PC-9 (cell line): ENCODE results near the gene ZNF526. TPM values are rescaled to one million over a fixed set of nuclear protein-coding genes. Genes with fewer than 3 reads are reported as not detected.

Experiments used
- BruUV-seq: library from RNA; stranded (reverse); fragments of 400-500 nt; replicated peaks from 2 replicates; lab custom pipeline; 2021; lab: Mats Ljungman, UMichigan
- CTCF ChIA-PET: fragments of 300-600 bp; sonication (Branson Sonifier 250); formaldehyde crosslinking; loops from one replicate; lab custom pipeline; 2022; ENCODE audit warnings: antibody characterized with exemption; lab: Charles Lee
- POLR2A ChIA-PET: fragments of 300-600 bp; sonication (Branson Sonifier 250); formaldehyde crosslinking; loops from one replicate; lab custom pipeline; 2022; ENCODE audit warnings: antibody characterized with exemption; ENCODE audit not compliant: unreplicated experiment; lab: Charles Lee
- DNase-seq, 2 experiments: peaks; one replicate each; pipeline versions ENCODE4 v3.0.0 to v3.0.0-alpha.2; 2015 to 2022; ENCODE audit warnings: mixed read lengths in 1 of 2
- H2AFZ ChIP-seq: fragments of 200-600 bp; sonication (generic); 2 replicates; pipeline ENCODE4 v1.8.1; 2017; ENCODE audit warnings: antibody characterized with exemption
- H3F3A ChIP-seq: fragments of 200-600 bp; sonication (generic); 2 replicates; pipeline ENCODE4 v1.8.1; 2017; ENCODE audit warnings: antibody characterized with exemption, mild to moderate bottlenecking, low read depth; ENCODE audit not compliant: insufficient read depth
- H3K27ac ChIP-seq: fragments of 200-600 bp; sonication (generic); 2 replicates; pipeline ENCODE4 v1.6.1; 2016; ENCODE audit warnings: mixed run types
- H3K27me3 ChIP-seq: fragments of 200-600 bp; sonication (generic); 2 replicates; pipeline ENCODE4 v1.6.1; 2016; ENCODE audit warnings: low read depth, mixed run types; ENCODE audit not compliant: insufficient read depth
- H3K36me3 ChIP-seq: fragments of 200-600 bp; sonication (generic); 2 replicates; pipeline ENCODE4 v1.6.1; 2016; ENCODE audit warnings: low read depth, mixed run types
- H3K4me1 ChIP-seq: fragments of 200-600 bp; sonication (generic); replicated peaks from 2 replicates; pipeline ENCODE4 v1.6.1; 2016; ENCODE audit warnings: mixed run types; ENCODE audit not compliant: insufficient read depth
- H3K4me2 ChIP-seq: fragments of 200-600 bp; sonication (generic); 2 replicates; pipeline ENCODE4 v1.6.1; 2017; ENCODE audit warnings: mixed run types
- H3K4me3 ChIP-seq: fragments of 200-600 bp; sonication (generic); 2 replicates; pipeline ENCODE4 v1.6.1; 2016; ENCODE audit warnings: mixed run types
- H3K79me2 ChIP-seq: fragments of 200-600 bp; sonication (generic); 2 replicates; pipeline ENCODE4 v1.6.1; 2017; ENCODE audit warnings: low read depth, mixed run types
- H3K9me2 ChIP-seq: fragments of 200-600 bp; sonication (generic); 2 replicates; pipeline ENCODE4 v1.8.1; 2017; ENCODE audit warnings: mild to moderate bottlenecking; ENCODE audit not compliant: insufficient read depth
- H3K9me3 ChIP-seq: fragments of 200-600 bp; sonication (generic); 2 replicates; pipeline ENCODE4 v1.8.1; 2016; ENCODE audit warnings: low read depth; ENCODE audit not compliant: insufficient read depth
- H4K20me1 ChIP-seq: fragments of 200-600 bp; sonication (generic); 2 replicates; pipeline ENCODE4 v1.8.1; 2017; ENCODE audit not compliant: insufficient read depth
- EZH2 ChIP-seq: fragments of 200-600 bp; sonication (generic); IDR thresholded peaks from 2 replicates; pipeline ENCODE4 v1.8.0; 2017; ENCODE audit warnings: antibody characterized with exemption, low read depth
- intact Hi-C: fragments of 100-400 bp; cut with micrococcal nuclease; formaldehyde crosslinking; loops from one replicate; pipeline ENCODE4 v1.10.0; 2022; ENCODE audit not compliant: unreplicated experiment
- total RNA-seq: library from RNA; stranded (reverse); gene quantifications from 2 replicates; pipeline ENCODE4 v1.2.3, GENCODE V29; 2021
- TF ChIP-seq, protein P1 (sequence below): fragments of 200-600 bp; sonication (generic); conservative IDR thresholded peaks from 2 replicates; pipeline ENCODE4 v1.6.1; 2017; ENCODE audit warnings: mixed run types, antibody characterized with exemption, mild to moderate bottlenecking, moderate library complexity

Gene ZNF526
- total RNA-seq, 1 experiment from 2014 or later = 13.4 TPM

DNA sequence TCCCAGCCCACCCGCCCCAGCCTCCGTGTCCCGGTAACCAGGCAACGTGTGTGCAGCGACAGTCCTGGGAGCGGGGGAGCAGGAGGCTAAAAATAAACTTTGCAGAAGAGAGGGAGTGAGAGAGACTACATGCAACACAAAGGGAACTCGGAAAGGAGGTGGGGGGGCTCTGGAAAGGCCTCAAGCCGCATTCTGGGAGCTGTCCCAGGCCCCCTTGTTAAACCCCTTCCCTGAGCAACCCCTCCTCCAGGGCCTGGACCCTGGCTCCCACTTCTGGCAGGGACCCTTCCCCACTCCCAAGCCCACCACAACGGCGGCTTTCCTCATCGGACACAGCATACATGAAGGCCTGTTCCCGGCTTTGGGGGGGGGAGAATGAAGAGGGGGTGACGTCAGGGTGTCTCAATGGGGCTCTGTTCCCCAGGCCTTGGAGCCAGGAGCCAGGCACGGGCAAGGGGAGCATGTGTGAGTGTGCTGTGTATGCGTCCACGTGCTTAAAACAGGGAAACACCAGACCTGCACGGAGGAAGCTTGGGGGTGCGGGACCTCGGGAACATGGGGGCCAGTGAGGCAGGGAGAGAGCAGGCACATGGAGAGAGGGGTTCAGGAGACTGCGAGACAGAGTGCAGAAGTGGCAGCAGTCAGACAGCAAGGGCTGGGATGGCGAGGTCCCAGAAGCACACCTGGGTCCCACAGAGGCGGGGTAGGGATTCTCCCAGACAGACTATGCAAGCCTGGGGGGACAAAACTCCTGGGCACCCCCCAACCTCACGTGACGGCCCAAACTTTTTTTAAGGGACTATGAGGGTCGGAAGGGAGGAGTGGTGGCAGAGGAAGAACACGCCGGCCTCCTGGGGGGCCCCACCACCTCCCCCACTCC, 32.5 kb downstream of the ZNF526 start:
- peaks cover 13% of the 10 kb centered on the region for H3F3A ChIP-seq
- DNase-seq = no peak
- peaks cover 14% of the 10 kb centered on the region; the same call in 1 of the 2 replicates for H4K20me1 ChIP-seq
- no peaks in the 10 kb centered on the region for H3K9me2 ChIP-seq
- ChIA-PET POLR2A (no interaction called here), CTCF (no interaction called here)
- intact Hi-C loops = loop anchor here (1.0 kb wide), 1 partner anchor 8 kb away; no protein-coding TSS in a partner anchor
- no peak overlapping the region for H3K27ac ChIP-seq
- no peaks in the 10 kb centered on the region for H3K9me3 ChIP-seq
- peak overlapping the region; percentile 81 for H3K4me2 ChIP-seq
- H3K27me3 ChIP-seq = no peaks in the 10 kb centered on the region
- H3K36me3 ChIP-seq = no peaks in the 10 kb centered on the region
- BruUV-seq = TSS peak; percentile 43
- TF ChIP-seq, protein P1, sequence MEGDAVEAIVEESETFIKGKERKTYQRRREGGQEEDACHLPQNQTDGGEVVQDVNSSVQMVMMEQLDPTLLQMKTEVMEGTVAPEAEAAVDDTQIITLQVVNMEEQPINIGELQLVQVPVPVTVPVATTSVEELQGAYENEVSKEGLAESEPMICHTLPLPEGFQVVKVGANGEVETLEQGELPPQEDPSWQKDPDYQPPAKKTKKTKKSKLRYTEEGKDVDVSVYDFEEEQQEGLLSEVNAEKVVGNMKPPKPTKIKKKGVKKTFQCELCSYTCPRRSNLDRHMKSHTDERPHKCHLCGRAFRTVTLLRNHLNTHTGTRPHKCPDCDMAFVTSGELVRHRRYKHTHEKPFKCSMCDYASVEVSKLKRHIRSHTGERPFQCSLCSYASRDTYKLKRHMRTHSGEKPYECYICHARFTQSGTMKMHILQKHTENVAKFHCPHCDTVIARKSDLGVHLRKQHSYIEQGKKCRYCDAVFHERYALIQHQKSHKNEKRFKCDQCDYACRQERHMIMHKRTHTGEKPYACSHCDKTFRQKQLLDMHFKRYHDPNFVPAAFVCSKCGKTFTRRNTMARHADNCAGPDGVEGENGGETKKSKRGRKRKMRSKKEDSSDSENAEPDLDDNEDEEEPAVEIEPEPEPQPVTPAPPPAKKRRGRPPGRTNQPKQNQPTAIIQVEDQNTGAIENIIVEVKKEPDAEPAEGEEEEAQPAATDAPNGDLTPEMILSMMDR = no peak
- no peak for TF ChIP-seq EZH2
- H3K4me3 ChIP-seq = peak overlapping the region; percentile 83
- peak overlapping the region; percentile 70 for H2AFZ ChIP-seq
- peaks cover 35% of the 10 kb centered on the region for H3K79me2 ChIP-seq
- H3K4me1 ChIP-seq = peaks cover 6% of the 10 kb centered on the region

DNA sequence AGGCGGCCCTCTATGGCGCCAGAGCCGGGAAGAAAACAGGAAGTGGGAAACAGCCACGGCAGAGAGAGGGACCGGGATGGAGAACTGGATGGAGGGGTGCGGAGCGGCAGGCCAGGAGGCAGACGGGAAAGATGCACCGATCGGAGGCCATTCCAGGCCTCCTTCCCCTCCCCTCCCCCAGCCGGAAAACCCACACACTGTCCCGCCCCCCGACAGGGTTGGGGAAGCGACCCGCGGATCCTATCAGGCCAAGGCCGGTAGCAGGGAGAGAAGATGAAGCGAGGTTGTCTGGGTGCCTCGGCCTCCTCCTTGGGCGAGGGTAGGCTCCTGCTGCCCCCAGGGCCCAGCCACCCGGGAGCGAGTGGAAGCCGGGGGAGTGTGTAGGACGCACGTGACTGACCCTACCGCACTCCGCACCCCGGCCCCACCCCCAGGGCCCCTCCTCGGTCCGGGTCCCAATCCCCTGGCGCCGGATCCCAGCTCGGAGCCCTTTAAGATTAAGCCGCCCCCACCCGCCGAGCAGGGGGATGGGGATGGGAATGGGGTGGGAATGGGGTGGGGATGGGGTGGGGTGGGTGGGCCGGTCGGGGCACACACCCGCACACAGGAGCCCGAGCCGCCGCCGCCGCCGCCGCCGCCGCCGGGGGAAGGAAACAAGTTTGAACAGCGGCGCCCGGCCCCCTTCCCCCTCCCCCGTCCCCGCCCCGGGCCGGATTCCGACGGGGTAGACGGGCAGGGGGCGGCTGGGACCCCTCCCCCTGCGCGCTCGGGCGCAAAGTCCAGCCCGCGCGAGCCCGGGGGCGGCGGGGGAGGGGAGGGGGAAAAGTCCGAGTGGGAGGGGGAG, 33.4 kb downstream of the ZNF526 start:
- peaks cover 35% of the 10 kb centered on the region for H3K79me2 ChIP-seq
- no TSS peak for BruUV-seq

More for the DNA sequence above, 33.4 kb downstream of the ZNF526 start:
- peaks cover 14% of the 10 kb centered on the region; the same call in 1 of the 2 replicates for H4K20me1 ChIP-seq
- H3K9me2 ChIP-seq = no peaks in the 10 kb centered on the region
- no peaks in the 10 kb centered on the region for H3K9me3 ChIP-seq
- peak; percentile 38 to 64 for DNase-seq
- H3K27ac ChIP-seq = 0 out of 2 replicates have a peak overlapping the region, but pooled peaks have one; percentile 13
- TF ChIP-seq, protein P1 = no peak
- TF ChIP-seq EZH2 = no peak
- no peaks in the 10 kb centered on the region for H3K36me3 ChIP-seq
- peaks cover 13% of the 10 kb centered on the region for H3F3A ChIP-seq
- ChIA-PET POLR2A (no interaction called here), CTCF (no interaction called here)
- intact Hi-C loops = loop anchor here (1.0 kb wide), 1 partner anchor 9 kb away; no protein-coding TSS in a partner anchor
- H3K4me2 ChIP-seq = peak overlapping the region; percentile 95
- peaks cover 13% of the 10 kb centered on the region for H3K4me1 ChIP-seq
- peak overlapping the region; percentile 98 for H3K4me3 ChIP-seq
- peak overlapping the region; percentile 72 for H2AFZ ChIP-seq
- H3K27me3 ChIP-seq = no peaks in the 10 kb centered on the region
